EL (cell line): ENCODE results near the gene MATN1.

Source experiments
- DNase-seq: peaks from one replicate; pipeline ENCODE4 v3.0.0-alpha.2; 2016

MATN1 gene

DNA sequence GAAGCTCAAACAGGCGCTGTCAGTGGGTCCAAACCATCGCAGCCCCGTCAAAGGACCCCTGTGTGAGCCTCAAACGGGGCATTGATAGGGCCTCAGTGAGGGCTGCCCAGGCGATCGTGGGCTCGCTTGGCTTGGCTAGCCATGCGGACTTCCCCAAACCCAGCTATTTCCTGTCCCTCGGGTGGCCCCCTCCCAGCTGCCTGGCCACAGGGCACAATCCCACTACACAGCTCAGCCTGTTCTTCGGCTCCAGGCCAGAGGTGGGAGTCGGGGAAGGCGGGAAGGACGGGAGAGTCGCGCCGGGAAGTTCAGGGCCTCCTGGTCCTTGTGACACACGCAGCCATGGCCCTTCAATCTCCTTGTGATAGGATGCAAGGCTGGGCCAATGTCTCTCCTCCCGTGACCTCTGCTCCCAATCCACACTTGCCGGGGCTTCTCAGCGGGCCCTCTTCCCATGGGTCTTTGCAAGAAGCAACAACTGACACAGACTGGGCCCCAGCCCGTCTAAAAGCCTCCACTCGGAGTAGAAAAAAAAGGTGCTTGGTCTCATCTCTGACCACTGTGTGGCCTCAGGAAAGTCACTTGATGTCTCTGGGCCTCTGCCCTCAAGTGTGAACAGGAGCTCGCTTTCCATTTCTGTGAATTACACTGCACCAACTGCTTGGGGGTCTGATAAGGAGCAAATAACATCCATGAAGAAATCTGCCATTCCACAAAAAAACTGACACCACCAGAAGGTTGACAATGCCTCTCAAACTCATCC, 7.1 kb upstream of the MATN1 start:
- no peak for DNase-seq

GRCh38 chr1:30729901-30730300, 6.5 kb upstream of the MATN1 start:
- DNase-seq = no peak

- DNase-seq = no peak
Observed at GRCh38 chr1:30728832-30729638, 5.7 kb upstream of the MATN1 start.

DNA sequence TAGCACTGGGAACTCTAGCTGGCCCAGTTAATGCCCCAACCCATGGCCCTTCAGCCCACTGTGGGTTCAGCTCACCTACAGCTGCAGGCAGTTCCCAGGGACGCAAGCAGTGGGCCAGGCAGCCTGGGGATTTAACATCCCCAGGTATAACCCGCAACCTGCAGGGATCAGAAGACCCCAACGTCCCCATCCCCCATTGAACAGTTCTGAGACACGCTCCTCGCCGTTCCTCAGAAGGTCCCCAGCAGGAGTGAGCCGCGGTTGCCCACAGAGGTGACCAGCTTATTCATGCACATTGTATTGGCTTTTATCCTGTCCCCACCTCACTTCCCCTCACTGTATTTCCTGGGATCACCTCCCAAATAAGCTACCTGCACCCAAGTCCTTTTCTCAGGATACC, 5.0 kb upstream of the MATN1 start:
- no peak for DNase-seq

GRCh38 chr1:30727824-30728223, 4.4 kb upstream of the MATN1 start:
- DNase-seq = peak; percentile 37

DNA sequence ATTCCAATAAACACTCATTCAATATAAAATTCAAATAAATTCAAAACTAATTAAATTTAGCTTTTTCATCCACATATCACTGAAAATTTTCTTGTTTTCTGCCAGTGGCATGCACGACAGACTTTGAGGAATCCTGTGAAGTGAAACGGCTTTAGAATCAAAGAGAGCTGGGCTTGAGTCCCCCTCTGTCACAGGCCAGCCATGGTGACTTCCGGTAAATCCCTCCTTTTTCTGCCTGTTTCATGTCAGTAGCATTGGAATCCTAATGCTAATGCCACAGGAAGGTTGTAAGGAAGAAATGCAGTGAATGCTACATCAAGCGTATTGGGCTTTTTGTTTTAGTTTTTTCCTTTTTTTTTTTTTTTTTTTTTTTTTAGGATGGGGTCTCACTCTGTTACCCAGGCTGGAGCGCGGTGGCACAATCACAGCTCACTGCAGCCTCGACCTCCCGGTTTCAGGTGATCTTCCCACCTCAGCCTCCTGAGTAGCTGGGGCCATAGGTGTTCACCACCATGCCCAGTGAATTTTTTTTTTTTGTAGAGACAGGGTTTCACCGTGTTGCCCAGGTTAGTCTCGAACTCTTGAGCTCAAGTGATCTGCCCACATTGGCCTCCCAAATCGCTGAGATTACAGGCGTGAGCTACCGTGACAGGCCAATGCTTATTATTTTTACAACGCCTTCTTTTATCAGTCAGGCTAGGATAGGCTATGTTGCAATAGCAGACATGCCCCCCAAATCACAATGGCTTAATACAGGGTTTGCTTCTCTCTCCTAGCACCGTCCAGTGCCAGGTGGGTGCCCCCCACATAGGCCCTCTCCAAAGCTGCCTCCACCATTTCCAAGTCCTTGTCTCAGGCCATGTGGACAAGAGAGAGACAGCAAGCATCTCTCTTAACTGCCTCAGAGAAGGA, 3.6 kb upstream of the MATN1 start:
- no peak for DNase-seq

GRCh38 chr1:30726236-30726635, 2.9 kb upstream of the MATN1 start:
- no peak for DNase-seq

DNA sequence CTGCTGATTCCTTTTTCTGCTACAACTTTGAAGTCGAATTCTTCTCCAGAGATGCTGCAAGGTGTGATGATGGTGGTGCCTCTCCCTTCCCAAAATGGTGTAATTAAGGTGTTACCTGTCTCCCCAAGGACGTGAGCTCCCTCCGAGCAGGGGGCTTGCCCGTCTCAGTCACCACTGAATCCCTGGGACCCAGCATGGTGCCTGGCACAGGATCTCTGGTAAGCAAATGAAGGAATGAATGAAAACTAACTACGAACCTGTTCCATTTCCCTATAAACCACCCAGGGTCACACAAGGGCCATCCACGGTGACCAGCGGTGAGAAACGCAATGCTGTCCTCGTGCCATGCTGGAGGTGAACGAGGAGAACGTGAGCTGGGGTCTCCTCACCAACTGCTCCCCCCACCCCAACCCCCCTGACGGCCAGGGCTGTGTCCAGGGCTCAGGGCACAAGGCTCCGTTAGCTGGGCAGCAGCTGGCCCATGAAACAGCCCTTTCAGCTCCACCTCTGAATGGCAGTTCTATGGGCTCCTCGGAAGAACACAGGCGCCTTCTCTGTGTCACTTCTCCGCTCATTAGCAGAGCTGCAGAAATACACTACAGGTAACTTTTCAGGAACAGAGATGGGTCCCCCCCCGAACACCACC, 2.2 kb upstream of the MATN1 start:
- DNase-seq = no peak

DNA sequence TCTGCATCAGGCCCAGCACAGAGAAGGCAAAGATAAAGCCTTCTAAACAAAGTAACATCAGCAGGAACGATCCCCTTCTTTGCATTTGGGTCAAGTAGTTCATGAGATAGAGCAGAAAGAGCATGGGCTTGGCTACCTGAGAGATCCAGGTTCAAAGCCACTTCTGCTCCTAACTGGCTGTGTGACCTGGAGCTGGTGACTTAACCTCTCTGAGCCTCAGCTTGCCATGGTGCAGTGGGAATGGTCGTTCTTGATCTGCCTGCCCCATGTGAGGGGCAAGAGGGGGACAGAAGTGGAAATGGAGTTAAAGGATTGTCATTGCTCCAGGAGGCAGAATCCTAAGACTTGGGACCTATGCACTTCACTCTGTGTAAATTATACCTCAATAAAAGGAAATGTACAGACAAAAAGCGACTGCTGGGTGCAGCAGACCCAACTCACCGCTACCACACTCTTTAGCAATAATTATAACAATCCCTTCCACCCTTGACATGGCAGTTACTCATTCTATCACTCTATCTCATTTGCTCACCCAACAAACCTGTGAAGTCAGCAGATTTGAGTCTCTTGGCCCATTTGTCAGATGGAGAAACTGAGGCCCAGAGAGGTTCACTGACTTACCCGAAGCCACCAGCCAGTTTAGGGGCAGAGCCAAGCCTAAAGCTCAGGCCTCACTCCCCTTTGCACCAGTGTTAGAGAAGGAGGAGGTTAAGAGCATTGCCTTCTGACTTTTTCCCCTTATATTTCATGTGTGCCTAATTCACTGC, 1.5 kb upstream of the MATN1 start:
- no peak for DNase-seq

GRCh38 chr1:30724175-30724574, 790 bp upstream of the MATN1 start:
- no peak for DNase-seq

- DNase-seq = no peak
Observed at GRCh38 chr1:30721812-30722537, 1.4 kb downstream of the MATN1 start.

- no peak for DNase-seq
Observed at GRCh38 chr1:30721341-30721793, 2.0 kb downstream of the MATN1 start.

DNA sequence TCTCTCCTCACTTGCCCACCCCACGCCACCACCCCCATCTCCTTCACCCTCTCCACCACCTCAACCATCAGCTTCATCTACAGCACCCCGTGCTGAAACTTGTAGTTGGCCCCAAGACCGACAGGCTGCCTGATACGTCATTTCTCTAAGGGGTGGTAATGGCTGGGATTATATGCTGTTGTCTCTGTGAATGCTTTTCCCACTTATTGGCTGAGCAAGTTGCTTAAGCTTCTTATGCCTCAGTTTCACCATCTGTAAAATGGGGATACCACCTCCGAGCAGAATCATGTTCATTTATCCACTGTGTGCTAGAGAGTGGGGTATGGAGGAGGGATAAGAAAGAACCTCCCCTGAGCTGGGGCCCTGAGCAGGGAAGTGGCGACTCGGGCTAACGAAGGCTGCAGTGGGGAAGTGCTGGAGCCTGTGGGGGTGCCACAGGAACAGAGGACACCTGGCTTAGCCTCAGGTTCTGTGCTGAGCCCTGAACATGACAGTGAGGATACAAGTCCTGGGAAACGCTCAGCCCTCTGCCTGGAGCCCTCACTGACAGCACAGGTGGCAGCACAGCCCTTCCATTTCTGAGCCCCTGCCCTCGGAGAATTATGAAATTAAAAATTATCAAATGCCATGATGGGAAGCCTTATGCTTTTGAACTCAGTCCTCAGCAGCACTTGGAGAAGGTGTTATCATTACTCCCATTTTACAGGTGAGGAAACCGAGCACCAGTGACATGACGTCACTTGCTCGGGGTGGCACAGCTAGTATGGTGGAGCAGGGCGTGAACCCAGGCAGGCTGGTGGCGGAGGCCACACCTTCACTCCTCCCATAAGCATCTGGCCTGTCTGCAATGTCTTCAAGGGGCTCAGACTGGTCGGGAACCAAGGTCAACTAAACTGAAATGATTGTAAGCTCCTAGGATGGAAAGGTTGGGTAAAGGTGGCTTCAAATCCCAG, 2.8 kb downstream of the MATN1 start:
- DNase-seq = no peak

- DNase-seq = peak; percentile 69
Observed at GRCh38 chr1:30719406-30720270, 3.7 kb downstream of the MATN1 start.

DNA sequence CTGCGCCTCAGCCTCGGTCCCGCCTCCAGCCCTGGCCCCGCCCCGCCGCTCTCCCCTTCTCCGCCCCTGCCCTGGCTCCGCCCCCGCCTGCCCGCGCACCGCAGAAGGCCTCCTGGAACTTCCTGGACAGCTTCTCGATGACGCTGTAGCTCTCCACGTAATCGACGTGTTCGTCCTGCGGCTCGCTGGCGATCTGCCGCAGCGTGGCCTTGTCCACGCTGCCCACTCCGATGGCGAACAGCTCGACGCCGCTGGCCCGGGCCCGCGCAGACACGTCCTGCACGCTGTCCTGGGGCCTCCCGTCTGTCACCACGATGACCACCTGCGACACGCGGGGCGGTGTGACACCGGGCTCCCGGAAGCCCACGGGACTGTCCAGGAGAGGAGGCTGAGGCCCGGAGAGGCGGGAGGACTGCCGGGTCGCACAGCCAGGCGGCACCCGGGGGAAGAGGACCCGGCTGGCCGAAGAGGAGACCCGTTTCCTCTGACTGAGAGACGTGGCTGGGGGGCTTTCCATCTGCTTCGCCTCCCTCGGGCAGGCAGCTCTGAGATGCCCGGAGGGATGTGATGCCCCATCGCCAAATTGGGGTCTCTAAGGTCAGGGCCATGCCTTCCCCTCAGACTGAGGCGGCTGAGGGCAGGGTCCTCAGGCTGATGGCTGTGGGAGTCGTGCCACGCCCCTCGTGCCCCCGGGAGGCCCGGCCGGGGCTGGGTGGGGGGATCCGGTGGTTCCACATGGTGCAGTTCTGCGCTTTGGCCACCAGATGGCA, 4.6 kb downstream of the MATN1 start:
- DNase-seq = no peak

DNA sequence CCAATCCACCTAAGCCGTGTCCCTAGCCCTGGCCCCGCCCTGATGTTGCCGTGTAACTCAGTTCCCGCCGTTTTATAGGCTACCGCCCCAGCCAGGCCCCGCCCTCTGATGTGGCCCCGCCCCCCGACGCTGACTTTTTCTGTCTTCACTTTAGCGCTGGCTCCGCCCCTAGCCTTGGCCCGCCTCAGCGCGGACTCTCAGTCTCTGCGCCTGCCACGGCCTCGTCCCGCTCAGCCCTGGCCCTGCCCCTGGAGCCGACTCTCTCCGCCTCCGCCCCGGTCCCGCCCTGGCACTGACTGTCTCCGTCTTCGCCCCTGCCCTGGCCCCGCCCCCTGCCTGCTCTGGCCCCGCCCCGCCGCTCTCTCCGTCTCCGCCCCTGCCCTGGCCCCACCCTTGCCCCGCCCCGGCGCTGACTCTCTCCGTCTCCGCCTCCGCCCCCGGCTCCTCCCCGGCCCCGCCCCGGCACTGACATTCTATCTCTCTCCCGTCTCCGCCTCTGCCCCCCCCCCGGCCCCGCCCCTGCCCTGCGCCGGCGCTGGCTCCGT, 5.2 kb downstream of the MATN1 start:
- DNase-seq = peak; percentile 98

DNA sequence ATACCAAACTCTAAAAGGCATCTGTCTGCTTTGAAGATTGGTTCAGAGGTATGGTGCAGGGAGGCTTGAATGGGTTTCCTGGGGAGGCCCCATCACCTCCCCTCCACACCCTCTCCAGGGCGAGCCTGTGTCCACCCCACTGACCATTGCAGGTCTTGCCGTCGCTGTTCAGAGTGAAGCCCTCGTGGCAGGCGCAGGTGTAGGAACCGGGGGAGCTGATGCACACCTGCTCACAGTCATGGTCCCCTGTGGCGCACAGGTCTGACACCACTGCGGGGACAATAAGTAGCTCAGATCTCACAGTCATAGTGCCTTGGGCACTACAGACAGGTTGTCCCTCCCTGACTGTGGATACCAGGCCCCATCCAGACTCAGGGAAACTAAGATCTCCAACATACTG, 6.7 kb downstream of the MATN1 start:
- no peak for DNase-seq

GRCh38 chr1:30715886-30716285, 7.5 kb downstream of the MATN1 start:
- DNase-seq = no peak
